SK-N-SH treated with all-trans-retinoic acid at 6 μM for 48 hours (cell line): Measurements from ENCODE around the gene HTT.
"Not testable (repeated sequence)": the region's sequence is repeated elsewhere in the genome, so short reads cannot be mapped to it uniquely, and the experiment has no call there.

Experiments used
- ATAC-seq: fragments of 200-7000 bp; cut with Tn5 transposase; 3 replicates; pipeline ENCODE4 v1.9.1; 2020; ENCODE audit warnings: mild to moderate bottlenecking, moderate library complexity
- ARNTL ChIP-seq: fragments of 450-650 bp; formaldehyde crosslinking; IDR thresholded peaks from 2 replicates; pipeline ENCODE4 v1.5.0; 2020; ENCODE audit warnings: low read depth, mild to moderate bottlenecking, moderate library complexity, borderline replicate concordance
- BACH2 ChIP-seq: fragments of 250-450 bp; sonication (Bioruptor Pico); IDR thresholded peaks from 2 replicates; pipeline ENCODE4 v1.9.0; 2021; ENCODE audit warnings: mild to moderate bottlenecking, borderline replicate concordance
- CSDC2 ChIP-seq: fragments of 250-450 bp; sonication (Bioruptor Pico); IDR thresholded peaks from 2 replicates; pipeline ENCODE4 v1.5.0; 2020; ENCODE audit warnings: mild to moderate bottlenecking, moderate library complexity
- ESRRG ChIP-seq: fragments of 250-450 bp; sonication (Bioruptor Pico); IDR thresholded peaks from 2 replicates; pipeline ENCODE4 v1.6.1; 2021; ENCODE audit warnings: mild to moderate bottlenecking
- GLIS3 ChIP-seq: fragments of 250-450 bp; sonication (Bioruptor Pico); IDR thresholded peaks from 2 replicates; pipeline ENCODE4 v1.5.0; 2020; ENCODE audit warnings: mild to moderate bottlenecking, moderate library complexity
- ISL1 ChIP-seq: fragments of 250-450 bp; sonication (Bioruptor Pico); IDR thresholded peaks from 2 replicates; pipeline ENCODE4 v2.1.2; 2022; ENCODE audit warnings: mild to moderate bottlenecking, moderate library complexity
- OSR1 ChIP-seq: fragments of 250-450 bp; sonication (Bioruptor Pico); IDR thresholded peaks from 2 replicates; pipeline ENCODE4 v1.8.0; 2022; ENCODE audit warnings: moderate library complexity, mild to moderate bottlenecking, inconsistent platforms
- PPARA ChIP-seq: fragments of 250-450 bp; sonication (Bioruptor Pico); IDR thresholded peaks from 2 replicates; pipeline ENCODE4 v1.5.0; 2020; ENCODE audit warnings: mild to moderate bottlenecking, borderline replicate concordance
- RARB ChIP-seq: fragments of 250-450 bp; sonication (Bioruptor Pico); IDR thresholded peaks from 2 replicates; pipeline ENCODE4 v1.8.0; 2021; ENCODE audit warnings: mild to moderate bottlenecking, moderate library complexity
- SNAI2 ChIP-seq: fragments of 250-450 bp; sonication (Bioruptor Pico); IDR thresholded peaks from 2 replicates; pipeline ENCODE4 v1.5.0; 2020; ENCODE audit warnings: mild to moderate bottlenecking, moderate library complexity
- TCF4 ChIP-seq: fragments of 250-450 bp; sonication (Bioruptor Pico); IDR thresholded peaks from 2 replicates; pipeline ENCODE4 v1.8.0; 2021; ENCODE audit warnings: mild to moderate bottlenecking, moderate library complexity, borderline replicate concordance
- TOX ChIP-seq: fragments of 250-450 bp; sonication (Bioruptor Pico); IDR thresholded peaks from 2 replicates; pipeline ENCODE4 v1.8.0; 2021; ENCODE audit warnings: mild to moderate bottlenecking, moderate library complexity, borderline replicate concordance
- ZC3H10 ChIP-seq: fragments of 250-450 bp; sonication (Bioruptor Pico); IDR thresholded peaks from 2 replicates; pipeline ENCODE4 v1.5.1; 2021; ENCODE audit warnings: mild to moderate bottlenecking, moderate library complexity
- ZFP3 ChIP-seq: fragments of 250-450 bp; sonication (Bioruptor Pico); IDR thresholded peaks from 2 replicates; pipeline ENCODE4 v1.5.0; 2020; ENCODE audit warnings: mild to moderate bottlenecking, moderate library complexity
- ZNF565 ChIP-seq: fragments of 450-650 bp; formaldehyde crosslinking; conservative IDR thresholded peaks from 2 replicates; pipeline ENCODE4 v1.5.0; 2020; ENCODE audit warnings: low read depth, mild to moderate bottlenecking, moderate library complexity
- ZNF70 ChIP-seq: fragments of 450-650 bp; formaldehyde crosslinking; IDR thresholded peaks from 2 replicates; pipeline ENCODE4 v1.5.0; 2020; ENCODE audit warnings: mild to moderate bottlenecking, moderate library complexity
- ZNF8 ChIP-seq: fragments of 450-650 bp; formaldehyde crosslinking; IDR thresholded peaks from 2 replicates; pipeline ENCODE4 v1.5.0; 2020; ENCODE audit warnings: mild to moderate bottlenecking, moderate library complexity
- TF ChIP-seq, protein P1 (sequence below): fragments of 250-450 bp; sonication (Bioruptor Pico); IDR thresholded peaks from 2 replicates; pipeline ENCODE4 v1.5.0; 2020; ENCODE audit warnings: mild to moderate bottlenecking, moderate library complexity
- TF ChIP-seq, protein P2 (sequence below): fragments of 250-450 bp; sonication (Bioruptor Pico); IDR thresholded peaks from 2 replicates; pipeline ENCODE4 v1.8.0; 2021; ENCODE audit warnings: low read depth, mild to moderate bottlenecking, moderate library complexity, borderline replicate concordance
- TF ChIP-seq, protein P3 (sequence below): fragments of 250-450 bp; sonication (Bioruptor Pico); IDR thresholded peaks from 2 replicates; pipeline ENCODE4 v1.5.1; 2021; ENCODE audit warnings: mild to moderate bottlenecking, moderate library complexity
- TF ChIP-seq, protein P4 (sequence below): fragments of 250-450 bp; sonication (Bioruptor Pico); IDR thresholded peaks from 2 replicates; pipeline ENCODE4 v1.5.1; 2020; ENCODE audit warnings: low read depth, mild to moderate bottlenecking, moderate library complexity

HTT gene

GRCh38 chr4:3145234-3145924 is 70.9 kb downstream of the HTT start:
- TF ChIP-seq BACH2 (CRISPR knock-in tag) (no peak), CSDC2 (CRISPR knock-in tag) (no peak), ZFP3 (CRISPR knock-in tag) (no peak), ISL1 (CRISPR knock-in tag) (no peak), OSR1 (CRISPR knock-in tag) (no peak), ARNTL (CRISPR knock-in tag) (no peak), TCF4 (CRISPR knock-in tag) (no peak), RARB (no peak), SNAI2 (CRISPR knock-in tag) (no peak), ZNF70 (CRISPR knock-in tag) (no peak)
- TF ChIP-seq, protein P1, sequence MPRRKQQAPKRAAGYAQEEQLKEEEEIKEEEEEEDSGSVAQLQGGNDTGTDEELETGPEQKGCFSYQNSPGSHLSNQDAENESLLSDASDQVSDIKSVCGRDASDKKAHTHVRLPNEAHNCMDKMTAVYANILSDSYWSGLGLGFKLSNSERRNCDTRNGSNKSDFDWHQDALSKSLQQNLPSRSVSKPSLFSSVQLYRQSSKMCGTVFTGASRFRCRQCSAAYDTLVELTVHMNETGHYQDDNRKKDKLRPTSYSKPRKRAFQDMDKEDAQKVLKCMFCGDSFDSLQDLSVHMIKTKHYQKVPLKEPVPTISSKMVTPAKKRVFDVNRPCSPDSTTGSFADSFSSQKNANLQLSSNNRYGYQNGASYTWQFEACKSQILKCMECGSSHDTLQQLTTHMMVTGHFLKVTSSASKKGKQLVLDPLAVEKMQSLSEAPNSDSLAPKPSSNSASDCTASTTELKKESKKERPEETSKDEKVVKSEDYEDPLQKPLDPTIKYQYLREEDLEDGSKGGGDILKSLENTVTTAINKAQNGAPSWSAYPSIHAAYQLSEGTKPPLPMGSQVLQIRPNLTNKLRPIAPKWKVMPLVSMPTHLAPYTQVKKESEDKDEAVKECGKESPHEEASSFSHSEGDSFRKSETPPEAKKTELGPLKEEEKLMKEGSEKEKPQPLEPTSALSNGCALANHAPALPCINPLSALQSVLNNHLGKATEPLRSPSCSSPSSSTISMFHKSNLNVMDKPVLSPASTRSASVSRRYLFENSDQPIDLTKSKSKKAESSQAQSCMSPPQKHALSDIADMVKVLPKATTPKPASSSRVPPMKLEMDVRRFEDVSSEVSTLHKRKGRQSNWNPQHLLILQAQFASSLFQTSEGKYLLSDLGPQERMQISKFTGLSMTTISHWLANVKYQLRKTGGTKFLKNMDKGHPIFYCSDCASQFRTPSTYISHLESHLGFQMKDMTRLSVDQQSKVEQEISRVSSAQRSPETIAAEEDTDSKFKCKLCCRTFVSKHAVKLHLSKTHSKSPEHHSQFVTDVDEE (CRISPR knock-in tag): no peak
- TF ChIP-seq, protein P2, sequence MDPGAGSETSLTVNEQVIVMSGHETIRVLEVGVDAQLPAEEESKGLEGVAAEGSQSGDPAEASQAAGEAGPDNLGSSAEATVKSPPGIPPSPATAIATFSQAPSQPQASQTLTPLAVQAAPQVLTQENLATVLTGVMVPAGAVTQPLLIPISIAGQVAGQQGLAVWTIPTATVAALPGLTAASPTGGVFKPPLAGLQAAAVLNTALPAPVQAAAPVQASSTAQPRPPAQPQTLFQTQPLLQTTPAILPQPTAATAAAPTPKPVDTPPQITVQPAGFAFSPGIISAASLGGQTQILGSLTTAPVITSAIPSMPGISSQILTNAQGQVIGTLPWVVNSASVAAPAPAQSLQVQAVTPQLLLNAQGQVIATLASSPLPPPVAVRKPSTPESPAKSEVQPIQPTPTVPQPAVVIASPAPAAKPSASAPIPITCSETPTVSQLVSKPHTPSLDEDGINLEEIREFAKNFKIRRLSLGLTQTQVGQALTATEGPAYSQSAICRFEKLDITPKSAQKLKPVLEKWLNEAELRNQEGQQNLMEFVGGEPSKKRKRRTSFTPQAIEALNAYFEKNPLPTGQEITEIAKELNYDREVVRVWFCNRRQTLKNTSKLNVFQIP (CRISPR knock-in tag): no peak
- TF ChIP-seq, protein P3, sequence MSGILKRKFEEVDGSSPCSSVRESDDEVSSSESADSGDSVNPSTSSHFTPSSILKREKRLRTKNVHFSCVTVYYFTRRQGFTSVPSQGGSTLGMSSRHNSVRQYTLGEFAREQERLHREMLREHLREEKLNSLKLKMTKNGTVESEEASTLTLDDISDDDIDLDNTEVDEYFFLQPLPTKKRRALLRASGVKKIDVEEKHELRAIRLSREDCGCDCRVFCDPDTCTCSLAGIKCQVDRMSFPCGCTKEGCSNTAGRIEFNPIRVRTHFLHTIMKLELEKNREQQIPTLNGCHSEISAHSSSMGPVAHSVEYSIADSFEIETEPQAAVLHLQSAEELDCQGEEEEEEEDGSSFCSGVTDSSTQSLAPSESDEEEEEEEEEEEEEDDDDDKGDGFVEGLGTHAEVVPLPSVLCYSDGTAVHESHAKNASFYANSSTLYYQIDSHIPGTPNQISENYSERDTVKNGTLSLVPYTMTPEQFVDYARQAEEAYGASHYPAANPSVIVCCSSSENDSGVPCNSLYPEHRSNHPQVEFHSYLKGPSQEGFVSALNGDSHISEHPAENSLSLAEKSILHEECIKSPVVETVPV: no peak
- no peak; the same call in 2 of the 3 replicates for ATAC-seq

DNA sequence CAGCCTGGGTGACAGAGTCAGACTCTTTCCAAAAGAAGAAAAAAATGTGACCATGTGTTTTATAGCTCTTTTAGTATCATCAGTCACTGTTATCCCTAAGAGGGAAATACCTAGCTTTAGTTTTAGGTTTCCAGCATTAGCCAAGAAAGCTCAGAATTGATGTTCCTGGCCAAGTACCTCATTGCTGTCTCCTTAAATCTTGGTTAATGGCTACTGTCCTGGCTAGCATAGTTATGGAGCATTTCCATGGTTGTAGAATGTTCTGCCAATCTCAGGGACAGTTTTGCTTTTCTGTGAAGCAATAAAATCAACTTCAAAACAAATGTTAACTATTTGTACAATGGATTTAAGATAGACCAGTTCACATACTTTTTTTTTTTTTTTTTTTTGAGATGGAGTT is 74.4 kb downstream of the HTT start:
- no peak for ATAC-seq
- TF ChIP-seq PPARA (no peak), RARB (no peak), ESRRG (CRISPR knock-in tag) (no peak), ISL1 (CRISPR knock-in tag) (no peak), ZFP3 (CRISPR knock-in tag) (no peak), OSR1 (CRISPR knock-in tag) (no peak), ZNF8 (CRISPR knock-in tag) (no peak), GLIS3 (no peak), ZC3H10 (no peak), ZNF565 (CRISPR knock-in tag) (no peak), TOX (CRISPR knock-in tag) (no peak), SNAI2 (CRISPR knock-in tag) (no peak), TCF4 (CRISPR knock-in tag) (no peak), ZNF70 (CRISPR knock-in tag) (no peak)
- TF ChIP-seq, protein P2 (CRISPR knock-in tag): no peak
- TF ChIP-seq, protein P3: no peak
- TF ChIP-seq, protein P1 (CRISPR knock-in tag): no peak
- TF ChIP-seq, protein P4, sequence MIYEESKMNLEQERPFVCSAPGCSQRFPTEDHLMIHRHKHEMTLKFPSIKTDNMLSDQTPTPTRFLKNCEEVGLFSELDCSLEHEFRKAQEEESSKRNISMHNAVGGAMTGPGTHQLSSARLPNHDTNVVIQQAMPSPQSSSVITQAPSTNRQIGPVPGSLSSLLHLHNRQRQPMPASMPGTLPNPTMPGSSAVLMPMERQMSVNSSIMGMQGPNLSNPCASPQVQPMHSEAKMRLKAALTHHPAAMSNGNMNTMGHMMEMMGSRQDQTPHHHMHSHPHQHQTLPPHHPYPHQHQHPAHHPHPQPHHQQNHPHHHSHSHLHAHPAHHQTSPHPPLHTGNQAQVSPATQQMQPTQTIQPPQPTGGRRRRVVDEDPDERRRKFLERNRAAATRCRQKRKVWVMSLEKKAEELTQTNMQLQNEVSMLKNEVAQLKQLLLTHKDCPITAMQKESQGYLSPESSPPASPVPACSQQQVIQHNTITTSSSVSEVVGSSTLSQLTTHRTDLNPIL: no peak

- ATAC-seq: not testable (repeated sequence)
These were observed 76.8 kb downstream of the HTT start for GRCh38 chr4:3151238-3151637.
